Endometrial microvascular endothelial cells (primary cell): ENCODE measurements around the gene RNF169. TPM values are rescaled to one million over a fixed set of nuclear protein-coding genes. Genes with fewer than 3 reads are reported as not detected.

Experiments
- in situ Hi-C: cut with HindIII; loops from 2 replicates; pipeline ENCODE4 v1.10.0; 2017; ENCODE audit warnings: low sequenced_read_pairs, low pct_unique_long_range_greater_than_20kb; ENCODE audit errors: inconsistent ontology term
- total RNA-seq: library from RNA; depleted of rRNA; stranded (reverse); fragments of >200 nt; gene quantifications from one replicate; pipeline ENCODE4 v1.2.3, GENCODE V29; 2015; ENCODE audit errors: inconsistent ontology term

Gene RNF169
- total RNA-seq, 1 donor from 2014 or later, result 23.4 TPM

GRCh38 chr11:74845978-74846517 lies 97.4 kb downstream of the RNF169 start:
- in situ Hi-C loops, result no loop called here

DNA sequence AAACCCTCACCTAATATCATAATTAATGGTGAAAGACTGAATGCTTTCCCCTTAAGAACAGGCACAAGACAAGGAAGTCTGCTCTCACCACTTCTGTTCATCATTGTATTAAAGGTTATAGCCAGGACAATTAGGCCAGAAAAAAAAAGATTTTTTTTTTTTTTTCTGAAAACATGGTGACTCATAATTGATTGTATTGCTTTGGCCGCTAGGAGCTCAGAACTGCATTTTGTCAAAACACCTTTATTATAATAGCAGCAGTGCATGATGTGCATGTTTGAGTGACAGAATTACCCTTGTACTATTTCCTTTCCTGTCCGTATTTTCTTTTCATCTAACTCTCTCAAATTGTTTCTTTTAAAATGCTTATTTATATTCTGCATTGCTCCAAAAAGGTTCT lies 98.1 kb downstream of the RNF169 start:
- in situ Hi-C loops, result no loop called here

- in situ Hi-C loops, result no loop called here
These were observed 98.7 kb downstream of the RNF169 start for GRCh38 chr11:74847395-74847794.

DNA sequence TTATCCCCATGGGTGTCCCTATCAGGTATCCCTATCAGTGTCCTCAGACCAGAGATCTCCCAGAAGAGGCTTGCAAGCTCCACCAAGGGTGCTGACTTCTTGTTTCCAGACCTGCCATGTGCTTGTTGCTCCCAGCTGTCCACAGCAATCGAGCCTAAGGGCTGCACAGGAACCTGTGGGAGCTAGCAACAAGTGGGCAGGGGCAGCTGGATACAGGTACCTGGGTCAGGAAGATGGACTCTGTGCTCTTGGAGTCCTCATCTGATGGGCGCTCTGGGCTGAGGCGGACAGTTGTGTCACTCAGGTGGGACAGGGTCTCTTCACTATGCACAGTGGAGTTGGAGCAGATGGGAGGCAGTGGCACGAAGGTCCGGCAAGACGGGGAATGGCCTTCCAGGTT lies 99.2 kb downstream of the RNF169 start:
- in situ Hi-C loops, result no loop called here

- in situ Hi-C loops, result no loop called here
These were observed 101.1 kb downstream of the RNF169 start for GRCh38 chr11:74849525-74850391.

GRCh38 chr11:74853223-74853622 lies 104.6 kb downstream of the RNF169 start:
- in situ Hi-C loops, result no loop called here

GRCh38 chr11:74860743-74861142 lies 112.1 kb downstream of the RNF169 start:
- in situ Hi-C loops, result no loop called here

GRCh38 chr11:74863410-74863809 lies 114.8 kb downstream of the RNF169 start:
- in situ Hi-C loops, result no loop called here

DNA sequence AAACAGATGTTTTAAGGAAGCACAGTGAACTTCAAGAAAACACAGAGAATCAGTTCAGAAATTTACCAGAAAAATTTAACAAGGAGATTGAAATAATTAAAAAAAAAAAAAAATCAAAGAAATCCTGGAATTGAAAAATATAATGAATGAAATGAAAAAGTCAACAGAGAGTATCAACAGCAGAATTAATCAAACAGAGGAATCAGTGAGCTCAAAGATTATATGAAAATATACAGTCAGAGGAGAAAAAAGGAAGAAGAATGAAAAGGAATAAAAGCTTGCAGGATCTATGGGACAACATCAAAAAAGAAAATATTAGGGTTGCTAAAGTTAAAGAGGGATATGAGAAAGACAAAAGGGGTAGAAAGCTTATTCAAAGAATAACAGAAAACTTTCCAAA lies 117.9 kb downstream of the RNF169 start:
- in situ Hi-C loops, result no loop called here

- in situ Hi-C loops, result no loop called here
These were observed 121.8 kb downstream of the RNF169 start for GRCh38 chr11:74870485-74870884.

DNA sequence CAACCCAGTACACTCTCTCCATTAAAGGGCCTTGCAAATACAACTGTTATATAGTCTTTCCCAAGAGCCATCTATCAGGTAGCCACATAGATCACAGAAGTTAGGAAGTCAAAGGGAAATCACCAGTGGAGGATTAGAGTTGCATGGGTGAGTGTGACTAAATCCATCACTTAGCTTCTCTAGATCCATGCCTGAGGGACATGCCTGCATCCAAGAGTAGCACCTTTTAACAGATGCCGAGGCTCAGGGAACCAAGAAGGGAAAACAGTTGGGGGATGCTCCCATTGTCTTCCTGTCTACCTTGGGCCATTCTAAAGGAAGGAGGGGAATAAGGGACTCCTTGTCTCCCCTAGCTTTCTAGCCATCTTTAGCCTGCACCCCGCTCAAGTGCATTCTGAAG lies 122.4 kb downstream of the RNF169 start:
- in situ Hi-C loops, result no loop called here

DNA sequence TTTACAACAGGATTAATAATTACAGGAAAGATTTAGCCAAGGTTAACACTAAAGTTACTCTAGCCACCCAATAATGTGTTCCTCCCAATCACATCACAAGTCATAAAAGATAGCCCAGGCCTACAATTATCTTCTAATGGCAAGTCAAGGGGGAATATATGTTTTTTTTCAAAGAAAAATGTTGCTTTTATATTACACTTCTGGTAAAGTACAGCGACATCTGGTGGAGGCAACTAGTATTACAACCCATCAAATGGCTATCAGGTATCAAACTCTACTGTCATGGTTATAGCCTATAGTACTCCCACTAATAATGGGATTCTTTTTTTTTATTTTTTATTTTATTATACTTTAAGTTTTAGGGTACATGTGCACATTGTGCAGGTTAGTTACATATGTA lies 128.5 kb downstream of the RNF169 start:
- in situ Hi-C loops, result no loop called here

Other genes starting within 250 kb of the RNF169 start
- 15.1 TPM for gene POLD3, start 156.3 kb upstream of the RNF169 start, total RNA-seq
- gene CHRDL2, start 17.4 kb upstream of the RNF169 start, total RNA-seq, result not detected
- gene XRRA1, start 200.2 kb downstream of the RNF169 start, total RNA-seq, result 12.0 TPM
- gene SPCS2, start 200.4 kb downstream of the RNF169 start, total RNA-seq, result 33.7 TPM
- 7.5 TPM for gene NEU3, start 240.1 kb downstream of the RNF169 start, total RNA-seq